ENCODE results near the gene THBS4. TPM values are rescaled to one million over a fixed set of nuclear protein-coding genes. Genes with fewer than 3 reads are reported as not detected.

The THBS4 gene
- total and polyA plus RNA-seq, 12 donors, result 41.1 to 180 (median 67.5) TPM

- ATAC-seq (no peak), DNase-seq (no peak)
- 87% methylated on average over 10 of the region's 10 CpGs for WGBS, 2 donors
- Histone ChIP-seq H3K4me1 (peaks cover 5 to 35% (median 18%) of the 10 kb centered on the region in 9 donors), H3K4me3 (no peak overlapping the region), H3K9me3 (no peaks in the 10 kb centered on the region), H3K27me3 (no peaks in the 10 kb centered on the region), H3K36me3 (peaks cover 0 to 66% (median 0%) of the 10 kb centered on the region in 9 donors), H3K27ac (no peak overlapping the region)
- no peak for TF ChIP-seq CTCF (IDR thresholded peaks at IDR 0.05)
- intact Hi-C loops (cut with DNase I), result loop anchor here in 1 of 10 donors (10.0 kb wide), 1 partner anchor 368 kb away; no protein-coding TSS in a partner anchor
Measured at GRCh38 chr5:80072103-80073073, 37.2 kb downstream of the THBS4 start.

- H3K4me3 ChIP-seq, result no peak overlapping the region
- H3K36me3 ChIP-seq, result peaks cover 0 to 76% (median 0%) of the 10 kb centered on the region in 9 donors
- H3K9me3 ChIP-seq, result no peaks in the 10 kb centered on the region
- no peaks in the 10 kb centered on the region for H3K27me3 ChIP-seq
- H3K4me1 ChIP-seq, result peaks cover 0 to 25% (median 6%) of the 10 kb centered on the region in 9 donors
- no peak for DNase-seq
- WGBS, 2 donors, result 75 to 78% methylated on average over 10 of the region's 10 CpGs
- peak overlapping the region in 2 of 10 donors; percentile 5 to 26 for H3K27ac ChIP-seq
- intact Hi-C loops (cut with DNase I), result loop anchor here in 1 of 10 donors (10.0 kb wide), 1 partner anchor 372 kb away; no protein-coding TSS in a partner anchor
- TF ChIP-seq CTCF (IDR thresholded peaks at IDR 0.05), result no peak
- peak in 6 of 8 donors; percentile 8 to 66 (median 54) for ATAC-seq
Measured at GRCh38 chr5:80076131-80077050, 41.2 kb downstream of the THBS4 start.

- ATAC-seq (peak in 6 of 8 donors; percentile 12 to 56 (median 44)), DNase-seq (no peak)
- Histone ChIP-seq H3K9me3 (no peaks in the 10 kb centered on the region), H3K4me1 (peaks cover 0 to 27% (median 6%) of the 10 kb centered on the region in 9 donors), H3K36me3 (peaks cover 0 to 69% (median 0%) of the 10 kb centered on the region in 9 donors), H3K4me3 (no peak overlapping the region), H3K27me3 (no peaks in the 10 kb centered on the region), H3K27ac (peak overlapping the region in 2 of 10 donors; percentile 5 to 11)
- TF ChIP-seq CTCF (IDR thresholded peaks at IDR 0.05), result no peak
- intact Hi-C loops (cut with DNase I), result loop anchor here in 1 of 10 donors (10.0 kb wide), 1 partner anchor 372 kb away; no protein-coding TSS in a partner anchor
- 65 to 76% methylated on average over 3 of the region's 3 CpGs for WGBS, 2 donors
Measured at GRCh38 chr5:80077051-80077714, 42.0 kb downstream of the THBS4 start.
